CD4-positive, alpha-beta T cell treated with Interferon alpha-2 for 1 hour (primary cell): ENCODE data around the gene ZFAND3.
"Not testable (repeated sequence)": the region's sequence is repeated elsewhere in the genome, so short reads cannot be mapped to it uniquely, and the experiment has no call there.

Experiments used
- DNase-seq, 2 donors: peaks; one replicate each; pipeline ENCODE4 v3.0.0-alpha.2; 2020 to 2022

Gene ZFAND3

DNA sequence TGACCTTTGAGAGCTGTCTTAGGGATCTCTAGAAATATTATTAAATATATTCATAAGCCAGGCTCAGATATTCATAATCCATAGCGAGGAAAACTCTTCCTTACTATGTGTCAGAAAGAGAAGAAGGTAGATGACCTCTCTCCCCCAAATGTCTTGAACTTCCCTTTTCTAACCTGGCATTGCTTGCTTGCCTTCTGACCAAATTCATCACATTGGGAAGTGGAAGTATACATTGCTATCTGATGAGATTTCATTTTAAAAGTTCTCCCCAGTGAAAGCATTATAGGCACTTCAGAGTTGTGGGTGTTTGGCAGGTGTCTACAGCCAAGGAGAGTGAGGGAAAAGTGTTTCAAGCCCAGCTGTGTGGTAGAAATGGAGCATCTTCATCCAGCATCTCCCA, 197.3 kb downstream of the ZFAND3 start:
- DNase-seq, result no peak

- DNase-seq, result no peak
Measured at GRCh38 chr6:38018755-38019165, 199.2 kb downstream of the ZFAND3 start.

DNA sequence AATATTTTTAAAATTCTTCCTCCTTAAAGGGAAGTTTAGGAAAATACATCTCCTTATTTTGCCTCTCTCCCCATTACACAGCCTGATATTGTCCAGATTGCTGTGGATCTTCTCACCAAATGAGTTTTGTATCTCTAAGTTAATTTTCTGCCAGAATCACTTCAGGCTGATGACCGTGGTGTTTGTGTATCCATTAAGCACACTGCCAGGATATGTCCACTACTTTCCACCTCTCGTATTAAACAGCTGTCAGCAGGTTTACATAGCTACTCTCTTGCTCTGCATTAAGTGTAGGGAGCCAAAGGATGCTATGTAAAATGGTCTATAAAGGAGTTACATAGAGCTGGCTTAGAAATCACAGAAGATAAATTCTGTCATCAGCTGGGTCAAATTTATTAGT, 201.1 kb downstream of the ZFAND3 start:
- DNase-seq, result no peak

DNA sequence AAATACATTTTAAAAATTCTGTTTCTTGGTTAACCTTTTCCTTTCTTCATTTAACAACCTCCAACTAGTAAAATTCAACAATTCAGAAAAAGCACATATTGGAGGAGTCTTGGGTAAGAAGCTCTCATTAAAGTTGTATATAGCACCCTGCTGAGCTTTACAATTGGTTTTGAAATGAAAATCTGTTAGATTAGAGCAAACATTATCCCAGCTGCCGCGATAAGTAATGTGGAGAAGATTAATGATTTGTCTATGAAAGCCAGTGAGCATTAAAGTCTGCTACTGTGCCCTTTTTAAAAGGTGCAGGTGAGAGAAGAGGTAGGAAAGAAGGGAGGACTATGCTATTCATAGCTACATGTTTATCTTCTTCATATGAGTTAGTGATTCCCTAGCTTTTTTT, 201.5 kb downstream of the ZFAND3 start:
- no peak for DNase-seq

GRCh38 chr6:38021571-38021970, 202.0 kb downstream of the ZFAND3 start:
- DNase-seq, result no peak

DNA sequence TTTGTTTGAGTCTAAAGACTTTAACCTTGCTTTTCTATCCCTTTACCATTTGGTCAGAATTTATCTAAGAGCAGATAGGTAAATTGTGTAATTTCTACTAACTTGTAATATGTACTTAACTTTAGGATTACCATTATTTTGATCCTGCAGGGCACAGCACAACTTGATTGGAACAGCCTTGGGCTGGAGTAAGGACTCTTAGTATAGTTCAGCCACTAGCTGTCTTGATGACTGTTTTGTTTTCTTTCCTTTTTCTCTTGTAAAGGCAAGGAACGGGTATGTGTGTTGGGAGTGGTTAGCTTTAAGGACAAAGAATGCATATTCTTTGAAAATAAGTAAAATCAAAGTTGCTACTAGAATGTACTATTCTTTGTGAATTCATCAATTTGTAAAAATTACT, 203.2 kb downstream of the ZFAND3 start:
- no peak for DNase-seq

- no peak for DNase-seq
Measured at GRCh38 chr6:38024908-38025307, 205.4 kb downstream of the ZFAND3 start.

GRCh38 chr6:38025451-38025850, 205.9 kb downstream of the ZFAND3 start:
- no peak for DNase-seq

GRCh38 chr6:38027685-38028373, 208.3 kb downstream of the ZFAND3 start:
- DNase-seq, result no peak

DNA sequence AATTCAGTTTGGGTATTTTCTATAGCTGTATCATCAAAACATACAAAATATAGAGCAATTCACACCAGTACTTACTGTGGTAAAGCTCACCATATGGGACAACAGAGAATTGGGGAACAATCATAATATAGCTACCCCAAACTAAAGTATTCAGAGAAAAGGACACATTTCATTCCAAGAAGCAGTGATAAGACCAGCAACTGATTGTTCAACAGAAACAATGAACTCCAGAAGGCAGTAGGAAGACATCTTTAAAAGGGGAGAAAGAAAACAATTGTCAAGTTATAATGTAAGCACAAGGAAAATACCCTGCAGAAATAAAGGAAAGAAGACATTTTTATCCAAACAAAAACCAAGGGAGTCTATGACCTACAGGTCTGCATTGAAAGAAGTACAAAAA, 210.9 kb downstream of the ZFAND3 start:
- DNase-seq, result no peak

- DNase-seq, result no peak
Measured at GRCh38 chr6:38032797-38033196, 213.3 kb downstream of the ZFAND3 start.

DNA sequence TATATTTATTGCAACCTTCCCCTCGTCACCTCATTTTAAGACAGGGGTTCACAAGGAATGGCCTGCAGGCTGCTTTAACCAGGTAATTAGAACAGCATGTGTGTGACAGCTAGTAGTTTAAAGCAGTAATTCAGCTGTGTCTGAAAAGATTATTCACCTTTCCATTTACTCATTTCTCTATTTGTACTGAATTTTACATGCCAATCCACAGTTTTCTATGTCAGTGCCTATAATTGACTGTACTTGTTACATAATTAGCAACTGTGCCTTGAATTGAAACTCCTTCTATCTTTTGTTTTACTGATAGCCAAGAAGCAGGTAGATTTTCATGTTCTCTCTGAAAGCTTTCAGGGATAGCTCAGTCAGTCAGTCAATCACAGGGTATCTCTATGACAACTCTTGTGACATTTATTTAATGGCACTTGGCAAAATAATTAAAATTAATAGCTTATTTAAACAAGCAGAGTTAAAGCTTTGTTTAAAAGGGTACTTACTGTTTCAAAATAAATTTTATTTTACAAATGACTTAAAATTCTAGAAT, 214.0 kb downstream of the ZFAND3 start:
- no peak for DNase-seq

DNA sequence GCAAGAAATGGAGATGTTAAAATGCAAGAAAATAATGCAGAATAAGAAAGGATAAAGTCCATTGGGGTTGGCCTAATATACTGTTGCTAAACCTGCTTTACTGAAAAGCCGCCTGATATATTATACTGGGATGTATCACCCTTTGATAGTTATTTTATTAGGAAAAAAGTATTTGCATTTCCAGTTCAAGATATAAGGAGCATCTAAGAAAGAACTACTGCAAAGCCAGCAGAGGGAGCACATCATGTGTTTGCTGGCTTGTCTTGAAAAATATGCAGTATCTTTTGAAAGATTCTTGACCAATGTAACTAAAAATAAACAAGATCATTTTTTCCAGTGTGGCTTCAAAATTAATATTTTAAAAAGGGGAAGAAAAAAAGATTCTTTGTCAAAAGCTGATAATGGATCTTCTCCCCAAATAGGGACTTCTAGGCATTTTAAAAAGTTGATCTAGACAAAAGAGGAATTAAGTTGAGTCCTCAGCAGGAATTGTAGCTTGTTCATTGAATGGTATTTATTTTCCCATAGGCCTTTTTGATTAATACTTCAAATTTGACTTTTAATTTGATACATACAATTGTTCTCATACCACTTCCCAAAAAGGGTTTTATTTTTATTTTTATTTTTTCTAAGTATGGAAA, 214.9 kb downstream of the ZFAND3 start:
- DNase-seq, result peak in 1 of 2 donors; percentile 5

GRCh38 chr6:38035478-38035877, 216.0 kb downstream of the ZFAND3 start:
- DNase-seq, result no peak

- DNase-seq, result no peak
Measured at GRCh38 chr6:38039502-38039901, 220.0 kb downstream of the ZFAND3 start.

GRCh38 chr6:38040254-38040653, 220.7 kb downstream of the ZFAND3 start:
- DNase-seq, result no peak

GRCh38 chr6:38043259-38043753, 223.8 kb downstream of the ZFAND3 start:
- no peak for DNase-seq

DNA sequence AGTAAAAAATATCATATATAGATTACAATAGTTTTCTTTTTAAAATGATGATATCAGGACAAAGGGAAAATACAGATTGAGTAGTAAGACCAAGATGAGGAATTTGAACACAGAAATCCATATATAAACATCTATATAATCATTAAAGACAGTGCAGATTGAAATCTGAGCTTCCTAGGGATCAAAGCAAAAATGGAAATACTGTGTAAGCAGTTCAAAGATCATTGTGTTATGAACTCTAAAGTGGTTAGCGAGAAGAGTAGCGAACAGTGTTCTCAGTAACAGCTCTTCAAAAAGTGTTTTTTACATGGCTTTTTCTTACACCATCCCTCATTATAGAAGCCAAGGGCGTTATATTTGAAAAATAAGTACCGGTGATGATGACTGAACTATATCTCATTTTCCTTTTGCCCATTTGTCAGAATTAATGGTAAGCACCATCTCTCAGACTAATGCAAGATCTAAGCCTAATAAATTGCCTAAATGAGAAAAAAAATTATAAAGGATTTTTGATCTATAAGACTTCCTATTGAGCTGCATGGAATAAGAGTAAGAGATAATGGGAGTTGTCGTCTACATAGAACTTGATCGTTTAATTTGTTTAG, 226.3 kb downstream of the ZFAND3 start:
- DNase-seq, result no peak

DNA sequence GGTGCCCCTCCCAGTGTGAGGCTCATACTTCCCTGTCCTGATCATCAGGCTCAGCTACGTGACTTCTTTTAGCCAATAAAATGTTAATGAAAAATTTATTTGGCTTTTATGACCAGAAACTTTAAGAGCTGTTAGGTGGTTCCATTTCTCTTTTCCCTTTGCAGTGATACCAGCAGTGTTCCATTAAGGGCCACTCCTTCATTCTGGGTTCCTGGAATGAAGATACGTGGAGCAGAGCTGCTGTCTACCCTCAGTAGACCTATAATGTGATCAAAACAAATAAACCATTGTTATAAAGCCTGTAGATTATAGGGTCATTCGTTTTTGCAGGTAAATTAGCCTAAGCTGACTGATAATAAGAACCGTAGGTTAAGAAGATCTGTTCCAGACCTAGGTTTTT, 228.0 kb downstream of the ZFAND3 start:
- DNase-seq, result no peak

GRCh38 chr6:38049861-38050397, 230.4 kb downstream of the ZFAND3 start:
- not testable (repeated sequence) for DNase-seq

DNA sequence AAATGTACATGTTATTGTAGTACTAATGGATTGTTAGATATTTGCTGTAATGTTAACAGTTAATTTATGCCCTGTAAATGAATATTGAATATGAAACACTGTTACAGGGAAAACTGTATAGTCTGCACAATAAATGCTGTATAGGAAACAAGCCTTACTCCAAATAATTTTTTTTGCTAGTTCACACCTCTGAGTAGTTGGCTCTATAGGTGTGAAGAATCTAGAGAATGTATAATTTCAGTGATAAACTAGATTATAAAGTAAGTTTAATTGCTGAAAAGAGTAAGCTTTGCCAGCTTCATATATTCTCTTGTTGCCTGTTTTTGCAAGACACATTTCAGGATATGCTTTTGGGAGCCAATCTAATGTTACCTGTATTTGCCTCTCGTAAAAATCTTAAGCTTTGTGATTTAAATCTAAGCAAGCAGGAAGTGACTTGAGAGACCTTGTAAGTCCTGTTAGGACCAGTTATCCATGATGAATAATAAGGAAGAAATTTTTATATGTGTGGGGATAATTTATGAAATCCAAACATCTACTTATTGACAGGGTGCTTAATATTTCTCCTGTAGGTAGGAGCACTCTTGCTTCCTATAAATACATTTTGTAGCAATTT, 232.4 kb downstream of the ZFAND3 start:
- DNase-seq, result no peak

DNA sequence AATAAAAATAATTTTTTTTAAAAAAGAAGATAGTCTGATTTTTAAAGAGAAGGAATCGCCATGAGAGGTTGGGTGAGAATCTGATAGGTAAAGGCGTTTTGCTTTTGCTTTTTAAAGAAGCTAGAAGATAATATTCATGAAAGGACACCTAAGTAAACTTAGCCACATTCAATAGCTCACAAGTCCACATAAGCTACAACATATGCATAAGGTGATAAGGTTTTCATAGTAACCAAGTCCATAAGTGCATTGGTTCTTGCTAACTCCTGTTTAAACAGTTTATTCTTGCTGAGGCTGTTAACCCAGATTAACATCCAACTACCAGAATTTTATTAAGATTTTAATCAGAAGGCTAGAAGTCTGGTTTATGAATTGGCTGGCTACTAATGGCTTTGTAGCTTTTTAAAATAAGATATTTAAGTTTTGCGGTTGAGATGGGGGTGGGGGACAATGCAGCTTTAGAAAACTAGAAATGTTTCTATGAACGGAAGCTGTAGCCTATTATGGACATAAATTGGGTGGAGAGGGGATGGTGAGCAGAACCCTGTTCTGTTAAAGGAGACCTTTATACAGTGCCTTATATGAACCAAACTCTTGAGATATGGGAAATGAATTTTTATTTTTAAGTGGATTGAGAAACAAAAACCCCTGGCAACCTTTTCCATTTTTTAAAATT, 235.1 kb downstream of the ZFAND3 start:
- no peak for DNase-seq

GRCh38 chr6:38055203-38055589, 235.7 kb downstream of the ZFAND3 start:
- no peak for DNase-seq
